Thyroid gland (tissue), 4 donors: ENCODE data around the gene CKS1B.

Experiments used
- CTCF ChIP-seq, 6 experiments: fragments of 200-600 bp in 3 of 6; fragments of 450-650 bp in 3 of 6; sonication (generic) in 3 of 6; IDR thresholded peaks; one replicate each; pipeline ENCODE4 v1.5.1; 2016 to 2019; ENCODE audit warnings: antibody characterized with exemption in 6 of 6, mild to moderate bottlenecking in 2 of 6, inconsistent platforms in 1 of 6, moderate library complexity in 1 of 6
- POLR2A ChIP-seq, 2 donors: fragments of 450-650 bp; IDR thresholded peaks; one replicate each; pipeline ENCODE4 v1.6.1; 2017; ENCODE audit warnings: antibody characterized with exemption in 2 of 2, mild to moderate bottlenecking in 2 of 2, moderate library complexity in 1 of 2

DNA sequence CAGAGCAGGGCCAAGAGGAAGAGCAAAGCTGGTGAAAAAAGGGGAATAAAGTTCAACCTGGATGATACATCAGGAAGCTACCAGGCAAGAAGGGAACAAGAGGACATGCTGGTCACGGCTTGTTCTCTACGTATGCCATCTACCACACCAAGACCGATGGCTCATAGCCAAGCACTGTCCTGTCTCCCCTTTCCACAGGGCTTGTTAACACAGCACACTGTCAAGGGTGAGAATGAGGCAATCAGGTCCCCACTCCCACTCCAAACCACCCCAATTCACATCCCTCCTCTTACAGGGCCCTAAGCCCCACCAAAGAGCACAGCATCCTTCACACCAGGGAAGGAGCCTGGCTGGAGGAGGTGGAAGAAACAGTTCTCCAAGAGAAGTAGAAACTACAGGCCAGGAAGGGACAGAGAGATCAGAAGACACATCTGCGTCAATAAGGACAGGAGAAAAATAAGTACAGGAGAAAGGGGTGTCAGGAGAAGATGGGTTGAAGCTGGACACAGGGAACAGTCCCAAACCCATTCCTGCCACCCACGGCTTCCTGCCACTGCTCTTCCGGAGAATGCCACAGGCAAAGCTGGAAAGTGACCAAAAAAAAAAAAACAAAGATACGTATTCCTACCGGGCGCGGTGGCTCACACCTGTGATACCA lies 3.0 kb upstream of the CKS1B start:
- no peak for TF ChIP-seq CTCF (IDR thresholded peaks at IDR 0.05)
- TF ChIP-seq POLR2A (IDR thresholded peaks at IDR 0.05), result no peak
